Measurements from ENCODE around the gene TMPRSS13.
A peak's percentile ranks its signal among the peaks of the same experiment; 100 is the strongest.
"Not testable (repeated sequence)": the region's sequence is repeated elsewhere in the genome, so short reads cannot be mapped to it uniquely, and the experiment has no call there.

TMPRSS13 gene

GRCh38 chr11:117950993-117951961 is 22.1 kb upstream of the TMPRSS13 start:
- DNase-seq (no peak), ATAC-seq (peak; percentile 30)

DNA sequence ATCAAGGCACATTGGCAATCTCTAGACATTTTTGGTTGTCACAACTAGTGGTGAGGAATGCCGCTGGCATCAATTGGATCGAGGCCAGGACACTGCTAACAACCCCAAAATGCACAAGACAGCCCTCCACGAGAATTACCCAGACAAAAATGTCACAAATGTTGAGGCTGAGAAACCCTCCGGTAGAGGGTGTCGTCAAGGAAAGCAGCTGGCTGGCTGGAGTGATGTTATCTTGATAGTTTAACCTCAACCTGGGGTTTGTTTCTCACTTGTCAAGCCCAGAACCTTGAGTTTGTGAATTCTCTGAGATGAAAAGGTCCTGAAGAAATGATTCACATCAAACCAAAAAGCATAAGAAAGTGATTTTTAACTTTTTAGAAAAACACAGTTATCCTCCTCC is 21.1 kb upstream of the TMPRSS13 start:
- ATAC-seq: peak; percentile 12
- peak; percentile 53 for DNase-seq

- ATAC-seq (no peak), DNase-seq (no peak)
These were observed 19.9 kb upstream of the TMPRSS13 start for GRCh38 chr11:117949062-117949461.

- ATAC-seq, DNase-seq: not testable (repeated sequence)
These were observed 19.3 kb upstream of the TMPRSS13 start for GRCh38 chr11:117948466-117948865.

GRCh38 chr11:117947751-117948150 is 18.5 kb upstream of the TMPRSS13 start:
- DNase-seq, ATAC-seq: not testable (repeated sequence)

- ATAC-seq: peak; percentile 48
These were observed 17.8 kb upstream of the TMPRSS13 start for GRCh38 chr11:117946842-117947526.

GRCh38 chr11:117946156-117946841 is 17.1 kb upstream of the TMPRSS13 start:
- ATAC-seq: no peak
- DNase-seq: no peak

More at GRCh38 chr11:117946842-117947526, 17.8 kb upstream of the TMPRSS13 start:
- DNase-seq: peak; percentile 92

DNA sequence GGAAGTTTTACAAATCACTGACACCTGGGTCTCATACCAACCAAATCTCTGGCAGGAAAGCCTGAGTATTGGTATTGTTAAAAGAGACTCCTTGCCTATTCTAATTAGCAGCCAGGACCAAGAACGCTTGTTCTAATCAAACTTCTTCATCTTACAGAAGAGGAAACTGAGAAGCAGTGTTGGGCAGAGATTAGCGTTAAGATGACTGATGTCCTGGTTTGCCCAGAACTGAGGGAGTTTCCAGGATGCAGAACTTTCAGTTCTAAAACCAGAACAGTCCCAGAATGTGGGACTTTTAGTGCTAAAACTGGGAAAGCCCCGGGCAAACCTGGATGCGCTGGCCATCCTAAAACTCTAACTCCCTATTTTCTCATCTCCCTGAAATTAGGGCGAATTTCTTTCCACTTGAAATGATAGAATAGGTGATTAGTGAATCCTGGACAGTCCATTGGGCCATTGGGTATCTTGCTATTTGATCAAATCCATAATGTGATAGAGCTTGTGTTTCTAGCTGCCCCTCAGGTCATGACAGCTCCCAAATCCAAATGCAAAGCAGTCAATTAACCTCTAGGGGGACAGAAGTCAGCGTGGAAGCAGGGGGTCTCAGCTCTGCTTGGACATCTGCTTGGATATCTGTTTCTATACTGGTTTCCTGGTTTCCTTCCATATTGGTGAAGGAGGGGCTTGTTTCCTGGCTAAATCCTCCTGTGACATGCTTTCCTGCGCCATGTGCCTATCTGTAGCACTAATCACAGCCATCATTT is 16.0 kb upstream of the TMPRSS13 start:
- no peak for DNase-seq
- ATAC-seq: peak; percentile 10

- DNase-seq (peak; percentile 26), ATAC-seq (no peak)
These were observed 15.4 kb upstream of the TMPRSS13 start for GRCh38 chr11:117944554-117944953.

- DNase-seq: no peak
- no peak for ATAC-seq
These were observed 12.9 kb upstream of the TMPRSS13 start for GRCh38 chr11:117941976-117942654.

- DNase-seq: no peak
- ATAC-seq: no peak
These were observed 12.0 kb upstream of the TMPRSS13 start for GRCh38 chr11:117941163-117941707.

- DNase-seq: no peak
- ATAC-seq: no peak
These were observed 11.5 kb upstream of the TMPRSS13 start for GRCh38 chr11:117940736-117941135.

- DNase-seq (no peak), ATAC-seq (no peak)
These were observed 7.8 kb upstream of the TMPRSS13 start for GRCh38 chr11:117936973-117937372.

DNA sequence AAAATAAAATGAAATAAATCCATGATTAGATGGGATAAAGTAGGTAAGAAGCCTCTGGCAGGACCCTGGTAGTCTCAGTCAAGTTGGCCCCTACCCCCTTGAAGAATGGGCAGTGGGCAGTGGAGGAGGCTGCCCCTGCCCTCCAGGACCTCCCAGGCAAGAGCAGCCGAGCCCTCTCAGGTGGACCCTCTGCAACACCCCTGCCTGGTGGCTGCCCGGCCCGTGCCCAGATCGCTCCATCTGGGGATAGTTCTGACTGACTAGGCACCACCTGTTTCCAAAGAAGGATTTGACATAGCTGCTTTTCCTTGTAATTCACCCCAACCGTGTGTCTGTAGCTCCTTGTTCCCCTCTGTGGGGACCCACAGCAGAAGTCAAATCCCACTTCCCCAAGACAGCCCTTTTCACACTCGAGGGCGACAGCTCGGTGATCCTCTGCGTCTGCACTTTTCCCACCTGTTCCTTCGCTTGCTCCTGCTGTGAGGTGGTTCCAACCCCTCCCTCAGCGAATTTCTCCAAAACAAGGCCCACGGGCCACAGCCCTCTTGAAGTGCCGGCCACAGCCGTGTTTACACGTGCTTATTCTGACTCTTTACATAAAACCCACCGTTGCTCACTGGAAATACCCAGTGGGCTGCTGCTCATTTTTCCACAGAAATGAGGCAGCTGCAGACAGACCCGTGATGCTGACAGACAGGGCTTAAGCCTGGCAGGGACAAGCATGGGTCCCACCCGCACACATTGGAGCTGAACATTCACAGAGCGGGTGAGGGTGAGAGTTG is 5.5 kb upstream of the TMPRSS13 start:
- ATAC-seq: peak; percentile 46
- peak; percentile 54 for DNase-seq

DNA sequence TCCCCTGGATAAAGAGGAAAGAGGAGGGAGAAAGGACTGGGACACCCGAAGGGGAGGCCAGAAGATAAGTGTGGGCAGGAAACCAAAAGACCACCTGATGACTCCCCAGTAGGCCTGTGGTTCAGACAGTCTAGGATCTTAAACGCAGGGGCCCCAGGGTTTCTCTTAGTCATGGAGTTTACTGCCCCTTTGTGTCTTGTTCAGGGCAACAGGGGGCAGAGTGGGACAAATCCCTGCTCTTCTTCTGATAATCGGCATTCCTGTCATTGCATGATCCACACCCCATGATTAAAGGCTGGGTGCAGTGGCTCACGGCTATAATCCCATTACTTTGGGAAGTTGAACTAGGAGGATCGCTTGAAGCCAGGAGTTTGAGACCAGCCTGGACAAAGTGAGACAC is 4.7 kb upstream of the TMPRSS13 start:
- peak; percentile 62 for ATAC-seq
- peak; percentile 56 for DNase-seq

- ATAC-seq: peak; percentile 0
- DNase-seq: no peak
These were observed 4.3 kb upstream of the TMPRSS13 start for GRCh38 chr11:117933475-117933874.

DNA sequence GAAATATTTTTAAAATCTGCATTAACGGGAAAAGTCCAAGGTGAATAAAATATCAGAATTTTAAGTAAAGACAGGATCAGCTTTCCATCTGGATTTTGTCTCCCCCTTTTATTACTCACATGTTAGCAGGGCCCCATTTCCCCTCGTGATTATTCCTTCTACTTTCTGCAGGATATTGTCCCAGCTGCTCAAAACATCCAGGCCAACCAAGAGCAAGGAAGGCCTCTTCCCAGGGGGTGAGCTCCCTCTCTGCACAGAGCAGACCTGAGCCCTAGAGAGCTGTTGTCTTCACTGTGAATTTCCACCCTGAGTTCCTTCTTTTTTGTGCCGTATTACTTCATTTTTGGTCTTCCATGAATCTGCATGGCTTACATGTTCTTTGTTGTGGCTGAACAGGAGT is 3.7 kb upstream of the TMPRSS13 start:
- DNase-seq (peak; percentile 2), ATAC-seq (no peak)

DNA sequence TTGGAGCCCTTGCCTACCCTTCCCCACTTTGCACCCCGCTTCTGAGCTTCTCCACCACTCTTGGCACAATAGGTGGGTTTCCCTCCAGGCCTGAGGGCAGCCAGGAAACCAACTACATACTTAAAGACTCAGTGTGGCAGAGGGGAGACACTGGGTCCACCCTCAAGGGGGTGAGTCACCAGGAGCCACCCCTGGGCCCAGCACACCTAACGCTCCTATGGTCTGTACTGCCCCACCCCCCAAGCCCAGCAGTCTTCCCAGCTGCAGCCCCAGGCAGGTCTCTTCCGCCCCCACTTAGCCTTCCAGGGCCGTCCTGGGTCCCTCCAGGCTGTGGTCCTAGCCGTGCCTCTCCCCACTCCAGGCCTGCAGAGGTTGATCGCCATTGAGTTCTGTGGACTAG is 3.2 kb upstream of the TMPRSS13 start:
- DNase-seq (peak; percentile 43), ATAC-seq (peak; percentile 10)

DNA sequence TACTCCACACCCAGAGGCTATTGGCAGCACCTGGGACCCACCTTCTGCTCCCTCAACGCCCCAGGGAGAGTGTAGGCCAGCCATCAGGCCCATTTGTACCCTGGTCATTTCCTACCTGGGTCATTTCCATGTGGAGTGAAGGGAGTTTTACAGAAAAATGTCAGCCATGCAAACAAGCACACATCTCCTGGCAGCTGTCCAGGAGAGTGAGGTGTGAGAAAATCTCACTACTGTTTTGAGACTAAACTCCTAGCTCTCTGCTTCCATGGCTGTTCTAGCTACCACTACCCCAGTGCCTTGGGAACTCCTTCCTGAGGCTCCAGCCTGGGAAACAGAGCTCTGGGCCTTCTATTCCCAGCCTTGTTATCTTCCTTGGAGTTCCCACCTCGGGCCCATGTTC is 2.8 kb upstream of the TMPRSS13 start:
- DNase-seq: peak; percentile 72
- peak; percentile 3 for ATAC-seq

All from stimulated activated naive CD8-positive, alpha-beta T cell treated with anti-CD3 and anti-CD28 coated beads, Interleukin-15, Interleukin-2, amounts not matched to agents 100 U/mL and 50 U/mL, for 24 hours (primary cell).